Transverse colon (tissue), 4 donors: ENCODE data around the gene HSDL2. TPM values are rescaled to one million over a fixed set of nuclear protein-coding genes. Genes with fewer than 3 reads are reported as not detected.

ENCODE experiments used
- DNase-seq: peaks from one replicate; pipeline ENCODE4 v3.0.0-alpha.2; 2019
- H3K27ac ChIP-seq, 4 donors: fragments of 200-600 bp; sonication (generic); 2 replicates each; pipeline ENCODE4 v1.5.1; 2016 to 2018; ENCODE audit warnings: inconsistent platforms in 4 of 4
- H3K27me3 ChIP-seq: fragments of 200-600 bp; sonication (generic); 2 replicates; pipeline ENCODE4 v1.5.1; 2017; ENCODE audit warnings: inconsistent platforms
- H3K36me3 ChIP-seq, 4 donors: fragments of 200-600 bp; sonication (generic); 2 replicates each; pipeline ENCODE4 v1.5.1; 2017 to 2019; ENCODE audit warnings: inconsistent platforms in 4 of 4
- H3K4me1 ChIP-seq, 4 donors: fragments of 200-600 bp; sonication (generic); 2 replicates each; pipeline ENCODE4 v1.5.1; 2017 to 2020; ENCODE audit warnings: inconsistent platforms in 4 of 4
- H3K4me3 ChIP-seq, 4 donors: fragments of 200-600 bp; sonication (generic); 1 replicate in 1 of 4; 2 replicates in 3 of 4; pipeline versions ENCODE4 v1.5.1 to v1.6.1; 2017 to 2019; ENCODE audit warnings: inconsistent platforms in 4 of 4
- H3K9me3 ChIP-seq, 2 donors: fragments of 200-600 bp; sonication (generic); 2 replicates each; pipeline ENCODE4 v1.5.1; 2017 to 2019; ENCODE audit warnings: inconsistent platforms in 2 of 2
- CTCF ChIP-seq, 5 experiments: fragments of 200-600 bp in 3 of 5; fragments of 450-650 bp in 2 of 5; sonication (generic) in 3 of 5; IDR thresholded peaks; 1 replicate in 2 of 5; 2 replicates in 3 of 5; pipeline ENCODE4 v1.5.1; 2016 to 2017; ENCODE audit warnings: antibody characterized with exemption in 5 of 5, inconsistent platforms in 3 of 5, mild to moderate bottlenecking in 2 of 5, moderate library complexity in 1 of 5
- EP300 ChIP-seq: sonication (generic); formaldehyde crosslinking; IDR thresholded peaks from one replicate; pipeline ENCODE4 v1.6.1; 2017; ENCODE audit warnings: antibody characterized with exemption, low read depth
- POLR2A ChIP-seq: fragments of 450-650 bp; IDR thresholded peaks from one replicate; pipeline ENCODE4 v1.6.1; 2016; ENCODE audit warnings: antibody characterized with exemption, mild to moderate bottlenecking, moderate library complexity
- POLR2AphosphoS5 ChIP-seq, 3 donors: sonication (generic); formaldehyde crosslinking; IDR thresholded peaks; one replicate each; pipeline ENCODE4 v1.6.1; 2016; ENCODE audit warnings: antibody characterized with exemption in 3 of 3
- WGBS, 2 donors: methylation state at CpG; one replicate each; pipeline ENCODE4 v1.1.5; 2018; ENCODE audit warnings: low coverage in 1 of 2; 5-methylcytosine and 5-hydroxymethylcytosine counted together
- in situ Hi-C, 4 donors: fragments of 200-750 bp; cut with MboI; loops; one replicate each; pipeline versions ENCODE4 v1.15.0 to v1.15.1; 2017; ENCODE audit warnings: low sequenced_read_pairs in 3 of 4, low pct_ligation_motif_present in 1 of 4, low pct_unique_long_range_greater_than_20kb in 1 of 4
- intact Hi-C: fragments of 100-400 bp; cut with DNase I; formaldehyde crosslinking; loops from one replicate; pipeline ENCODE4 v1.15.1; 2023; ENCODE audit warnings: low total_unique reads
- total RNA-seq, 4 donors: library from RNA; depleted of rRNA; stranded (reverse); fragments of >200 nt; gene quantifications; one replicate each; pipeline ENCODE4 v1.1.0, GENCODE V29; 2016

The HSDL2 gene
- total RNA-seq, 4 donors from 2014 or later = 24.9 to 46.4 (median 28.8) TPM

GRCh38 chr9:112422417-112423148 is 42.7 kb downstream of the HSDL2 start:
- Histone ChIP-seq H3K9me3 (no peaks in the 10 kb centered on the region), H3K4me3 (no peak overlapping the region), H3K27ac (no peak overlapping the region), H3K4me1 (no peaks in the 10 kb centered on the region), H3K36me3 (peaks cover 0 to 11% (median 2%) of the 10 kb centered on the region in 4 donors), H3K27me3 (no peaks in the 10 kb centered on the region)
- in situ Hi-C loops = no loop called here
- 77 to 83% methylated on average over 3 of the region's 3 CpGs for WGBS, 2 donors
- intact Hi-C loops = no loop called here
- TF ChIP-seq EP300 = no peak
- no peak for TF ChIP-seq CTCF (IDR thresholded peaks at IDR 0.05)
- TF ChIP-seq POLR2A = no peak
- no peak for TF ChIP-seq POLR2AphosphoS5 (IDR thresholded peaks at IDR 0.05)
- DNase-seq = no peak

- TF ChIP-seq CTCF (IDR thresholded peaks at IDR 0.05) = no peak
- no peak for TF ChIP-seq POLR2AphosphoS5 (IDR thresholded peaks at IDR 0.05)
- TF ChIP-seq EP300 = no peak
- no peak for TF ChIP-seq POLR2A
- Histone ChIP-seq H3K4me3 (no peak overlapping the region), H3K27ac (no peak overlapping the region), H3K9me3 (no peaks in the 10 kb centered on the region), H3K27me3 (no peaks in the 10 kb centered on the region), H3K4me1 (no peaks in the 10 kb centered on the region), H3K36me3 (no peaks in the 10 kb centered on the region)
- in situ Hi-C loops = no loop called here
- no peak for DNase-seq
- intact Hi-C loops = no loop called here
- 97% methylated on average over 6 of the region's 6 CpGs; no CpG with 5 or more reads in 1 of the 2 donors for WGBS, 2 donors
Observed at GRCh38 chr9:112430006-112430522, 50.2 kb downstream of the HSDL2 start.

GRCh38 chr9:112433499-112434392 is 53.8 kb downstream of the HSDL2 start:
- Histone ChIP-seq H3K27me3 (no peaks in the 10 kb centered on the region), H3K36me3 (no peaks in the 10 kb centered on the region), H3K9me3 (no peaks in the 10 kb centered on the region), H3K27ac (no peak overlapping the region), H3K4me3 (no peak overlapping the region), H3K4me1 (no peaks in the 10 kb centered on the region)
- WGBS, 2 donors = 85 to 91% methylated on average over 5 of the region's 5 CpGs
- TF ChIP-seq EP300 = no peak
- no peak for TF ChIP-seq POLR2A
- no peak for TF ChIP-seq CTCF (IDR thresholded peaks at IDR 0.05)
- no peak for TF ChIP-seq POLR2AphosphoS5 (IDR thresholded peaks at IDR 0.05)
- intact Hi-C loops = no loop called here
- in situ Hi-C loops = no loop called here
- no peak for DNase-seq

- TF ChIP-seq POLR2A (no peak), EP300 (no peak), POLR2AphosphoS5 (IDR thresholded peaks at IDR 0.05) (no peak), CTCF (IDR thresholded peaks at IDR 0.05) (no peak)
- Histone ChIP-seq H3K27ac (no peak overlapping the region), H3K9me3 (no peaks in the 10 kb centered on the region), H3K4me3 (no peak overlapping the region), H3K4me1 (no peaks in the 10 kb centered on the region), H3K36me3 (no peaks in the 10 kb centered on the region), H3K27me3 (no peaks in the 10 kb centered on the region)
- in situ Hi-C loops (no loop called here), intact Hi-C loops (no loop called here)
- no peak for DNase-seq
- 100% methylated on average over 1 of the region's 1 CpG; no CpG with 5 or more reads in 1 of the 2 donors for WGBS, 2 donors
Observed at GRCh38 chr9:112434487-112434886, 54.6 kb downstream of the HSDL2 start.
